ENCODE data around the gene NFAT5.

The NFAT5 gene

GRCh38 chr16:69589434-69590269 is 23.9 kb downstream of the NFAT5 start:
- H3K27me3 ChIP-seq = no peaks in the 10 kb centered on the region
- no peak overlapping the region for H3K4me3 ChIP-seq
- no peak overlapping the region for H3K9ac ChIP-seq
- no peaks in the 10 kb centered on the region for H3K9me3 ChIP-seq
- H3K27ac ChIP-seq = no peak overlapping the region
- no peak overlapping the region for H3K4me2 ChIP-seq
- peaks cover 5% of the 10 kb centered on the region for H3K36me3 ChIP-seq
- H3K4me1 ChIP-seq = no peaks in the 10 kb centered on the region
- H4K20me1 ChIP-seq = peaks cover 64% of the 10 kb centered on the region; the same call in 1 of the 2 replicates
- TF ChIP-seq Cebpa-rat (IDR thresholded peaks at IDR 0.05) = no peak

GRCh38 chr16:69590590-69590989 is 24.8 kb downstream of the NFAT5 start:
- Histone ChIP-seq H3K27ac (no peak overlapping the region), H4K20me1 (peaks cover 65% of the 10 kb centered on the region; the same call in 1 of the 2 replicates), H3K4me1 (no peaks in the 10 kb centered on the region), H3K9ac (no peak overlapping the region), H3K4me3 (no peak overlapping the region), H3K9me3 (no peaks in the 10 kb centered on the region), H3K36me3 (peaks cover 12% of the 10 kb centered on the region), H3K4me2 (no peak overlapping the region), H3K27me3 (no peaks in the 10 kb centered on the region)
- TF ChIP-seq Cebpa-rat (IDR thresholded peaks at IDR 0.05) = no peak

- H3K27me3 ChIP-seq = no peaks in the 10 kb centered on the region
- no peak overlapping the region for H3K27ac ChIP-seq
- no peak for TF ChIP-seq Cebpa-rat (IDR thresholded peaks at IDR 0.05)
- peaks cover 61% of the 10 kb centered on the region; the same call in 1 of the 2 replicates for H4K20me1 ChIP-seq
- no peaks in the 10 kb centered on the region for H3K4me1 ChIP-seq
- H3K9me3 ChIP-seq = no peaks in the 10 kb centered on the region
- H3K36me3 ChIP-seq = peaks cover 9% of the 10 kb centered on the region
- no peak overlapping the region for H3K4me2 ChIP-seq
- no peak overlapping the region for H3K4me3 ChIP-seq
- H3K9ac ChIP-seq = no peak overlapping the region
These were observed 28.0 kb downstream of the NFAT5 start for GRCh38 chr16:69593751-69594255.

GRCh38 chr16:69595127-69596036 is 29.6 kb downstream of the NFAT5 start:
- peaks cover 9% of the 10 kb centered on the region for H3K36me3 ChIP-seq
- H3K9me3 ChIP-seq = no peaks in the 10 kb centered on the region
- no peak for TF ChIP-seq Cebpa-rat (IDR thresholded peaks at IDR 0.05)
- H4K20me1 ChIP-seq = peaks cover 61% of the 10 kb centered on the region; the same call in 1 of the 2 replicates
- no peak overlapping the region for H3K27ac ChIP-seq
- no peak overlapping the region for H3K9ac ChIP-seq
- H3K4me1 ChIP-seq = no peaks in the 10 kb centered on the region
- H3K27me3 ChIP-seq = no peaks in the 10 kb centered on the region
- H3K4me3 ChIP-seq = no peak overlapping the region
- H3K4me2 ChIP-seq = no peak overlapping the region

- H4K20me1 ChIP-seq = peaks cover 70% of the 10 kb centered on the region
- no peaks in the 10 kb centered on the region for H3K4me1 ChIP-seq
- no peaks in the 10 kb centered on the region for H3K9me3 ChIP-seq
- H3K4me3 ChIP-seq = no peak overlapping the region
- H3K27ac ChIP-seq = no peak overlapping the region
- no peak overlapping the region for H3K4me2 ChIP-seq
- no peak overlapping the region for H3K9ac ChIP-seq
- peaks cover 9% of the 10 kb centered on the region for H3K36me3 ChIP-seq
- no peak for TF ChIP-seq Cebpa-rat (IDR thresholded peaks at IDR 0.05)
- no peaks in the 10 kb centered on the region for H3K27me3 ChIP-seq
These were observed 31.0 kb downstream of the NFAT5 start for GRCh38 chr16:69596801-69597200.

- H3K36me3 ChIP-seq = peaks cover 9% of the 10 kb centered on the region
- peaks cover 81% of the 10 kb centered on the region for H4K20me1 ChIP-seq
- H3K4me1 ChIP-seq = no peaks in the 10 kb centered on the region
- H3K4me2 ChIP-seq = no peak overlapping the region
- H3K4me3 ChIP-seq = no peak overlapping the region
- no peak overlapping the region for H3K9ac ChIP-seq
- no peak overlapping the region for H3K27ac ChIP-seq
- no peaks in the 10 kb centered on the region for H3K27me3 ChIP-seq
- no peaks in the 10 kb centered on the region for H3K9me3 ChIP-seq
- TF ChIP-seq Cebpa-rat (IDR thresholded peaks at IDR 0.05) = no peak
These were observed 32.3 kb downstream of the NFAT5 start for GRCh38 chr16:69598045-69598444.

GRCh38 chr16:69599731-69600130 is 34.0 kb downstream of the NFAT5 start:
- Histone ChIP-seq H3K4me3 (no peak overlapping the region), H3K4me1 (no peaks in the 10 kb centered on the region), H3K9ac (no peak overlapping the region), H3K27ac (no peak overlapping the region), H3K36me3 (peaks cover 6% of the 10 kb centered on the region), H4K20me1 (peaks cover 88% of the 10 kb centered on the region), H3K27me3 (no peaks in the 10 kb centered on the region), H3K9me3 (no peaks in the 10 kb centered on the region), H3K4me2 (no peak overlapping the region)
- no peak for TF ChIP-seq Cebpa-rat (IDR thresholded peaks at IDR 0.05)

GRCh38 chr16:69600202-69600601 is 34.4 kb downstream of the NFAT5 start:
- Histone ChIP-seq H3K27me3 (no peaks in the 10 kb centered on the region), H3K27ac (no peak overlapping the region), H3K4me1 (no peaks in the 10 kb centered on the region), H3K4me2 (no peak overlapping the region), H3K9me3 (no peaks in the 10 kb centered on the region), H4K20me1 (peaks cover 87% of the 10 kb centered on the region), H3K36me3 (peaks cover 2% of the 10 kb centered on the region; the same call in 1 of the 2 replicates), H3K4me3 (no peak overlapping the region), H3K9ac (no peak overlapping the region)
- no peak for TF ChIP-seq Cebpa-rat (IDR thresholded peaks at IDR 0.05)

- H3K9me3 ChIP-seq = no peaks in the 10 kb centered on the region
- H3K4me2 ChIP-seq = no peak overlapping the region
- H4K20me1 ChIP-seq = peaks cover 95% of the 10 kb centered on the region
These were observed 35.5 kb downstream of the NFAT5 start for GRCh38 chr16:69601250-69601649.

More at GRCh38 chr16:69601250-69601649, 35.5 kb downstream of the NFAT5 start:
- no peak for TF ChIP-seq Cebpa-rat (IDR thresholded peaks at IDR 0.05)
- Histone ChIP-seq H3K27ac (no peak overlapping the region), H3K9ac (no peak overlapping the region), H3K27me3 (no peaks in the 10 kb centered on the region), H3K4me3 (no peak overlapping the region), H3K36me3 (no peaks in the 10 kb centered on the region), H3K4me1 (no peaks in the 10 kb centered on the region)

Measured in BLaER1 (cell line).